Endothelial cell of umbilical vein (primary cell): ENCODE measurements around the gene DAND5. TPM values are rescaled to one million over a fixed set of nuclear protein-coding genes. Genes with fewer than 3 reads are reported as not detected.

ENCODE experiments used
- BruUV-seq: library from RNA; stranded (reverse); fragments of 400-500 nt; replicated peaks from 2 replicates; lab custom pipeline; 2021; lab: Mats Ljungman, UMichigan
- CTCF ChIA-PET: fragments of 300-600, 350-600 bp; sonication (Branson Sonifier 250); formaldehyde crosslinking; loops from one replicate; lab custom pipeline; 2021; ENCODE audit warnings: antibody characterized with exemption, inconsistent platforms; lab: Charles Lee
- POLR2A ChIA-PET: fragments of 300-600, 350-600 bp; sonication (Branson Sonifier 250); formaldehyde crosslinking; loops from one replicate; lab custom pipeline; 2021; ENCODE audit warnings: antibody characterized with exemption, inconsistent platforms; lab: Charles Lee
- DNase-seq: peaks from one replicate; pipeline ENCODE4 v3.0.0-alpha.2; 2011; ENCODE audit warnings: low read depth, low spot score
- FAIRE-seq: peaks from 2 replicates; lab custom pipeline; 2011; peaks lifted over from hg19 to GRCh38; lab: Jason Lieb, UNC
- H2AFZ ChIP-seq: 2 replicates; pipeline ENCODE4 v1.6.0; 2012; ENCODE audit warnings: low read depth, low read length, control low read depth, inconsistent platforms
- H3K27ac ChIP-seq: 2 replicates; pipeline ENCODE4 v1.5.1; 2011; ENCODE audit warnings: low read depth, mild to moderate bottlenecking, control low read depth, low read length, moderate library complexity; ENCODE audit not compliant: insufficient read depth
- H3K27me3 ChIP-seq, 2 experiments: 2 replicates each; pipeline versions ENCODE4 v1.6.0 to v1.6.1; 2011; ENCODE audit warnings: low read length in 2 of 2, mixed read lengths in 1 of 2; ENCODE audit not compliant: control insufficient read depth in 2 of 2, insufficient read depth in 2 of 2
- H3K36me3 ChIP-seq, 2 experiments: 2 replicates in 1 of 2; 3 replicates in 1 of 2; pipeline ENCODE4 v1.5.1; 2011; ENCODE audit warnings: low read length in 2 of 2, mild to moderate bottlenecking in 1 of 2, moderate library complexity in 1 of 2; ENCODE audit not compliant: control insufficient read depth in 2 of 2, insufficient read depth in 2 of 2; ENCODE audit errors: extremely low read depth in 1 of 2
- H3K4me1 ChIP-seq: 3 replicates; pipeline ENCODE4 v1.5.1; 2011; ENCODE audit warnings: mild to moderate bottlenecking, low read length; ENCODE audit not compliant: control insufficient read depth, insufficient read depth; ENCODE audit errors: extremely low read depth
- H3K4me2 ChIP-seq: 2 replicates; pipeline ENCODE4 v1.6.1; 2011; ENCODE audit warnings: low read length, control low read depth, mixed read lengths; ENCODE audit not compliant: insufficient read depth
- H3K4me3 ChIP-seq, 3 experiments: fragments of 200-600 bp in 1 of 3; sonication (generic), shearing (Covaris generic) in 1 of 3; replicated peaks in 1 of 3; 2 replicates each; pipeline ENCODE4 v1.5.1; 2011 to 2016; ENCODE audit warnings: control low read depth in 3 of 3, low read length in 3 of 3, mild to moderate bottlenecking in 2 of 3, inconsistent platforms in 1 of 3, low read depth in 1 of 3, moderate library complexity in 1 of 3; ENCODE audit not compliant: insufficient read depth in 1 of 3
- H3K79me2 ChIP-seq: 2 replicates; pipeline ENCODE4 v1.6.0; 2012; ENCODE audit warnings: low read length, inconsistent platforms; ENCODE audit not compliant: control insufficient read depth, insufficient read depth
- H3K9ac ChIP-seq: replicated peaks from 2 replicates; pipeline ENCODE3; 2011; ENCODE audit warnings: low read length, control low read depth; ENCODE audit not compliant: insufficient read depth; ENCODE audit errors: extremely low read depth
- H3K9me1 ChIP-seq: replicated peaks from 3 replicates; pipeline ENCODE4 v1.6.0; 2011; ENCODE audit warnings: mild to moderate bottlenecking, low read length; ENCODE audit not compliant: control insufficient read depth, insufficient read depth; ENCODE audit errors: extremely low read depth
- H3K9me3 ChIP-seq: replicated peaks from 2 replicates; pipeline ENCODE4 v1.5.1; 2012; ENCODE audit warnings: low read length, inconsistent platforms; ENCODE audit not compliant: control insufficient read depth, insufficient read depth
- H4K20me1 ChIP-seq: replicated peaks from 2 replicates; pipeline ENCODE3; 2011; ENCODE audit warnings: mild to moderate bottlenecking, low read length; ENCODE audit not compliant: control insufficient read depth, insufficient read depth; ENCODE audit errors: extremely low read depth
- FOS ChIP-seq: IDR thresholded peaks from 2 replicates; pipeline ENCODE4 v1.6.1; 2011; ENCODE audit warnings: mild to moderate bottlenecking, low read length, moderate library complexity, borderline replicate concordance; ENCODE audit not compliant: insufficient read depth
- JUN ChIP-seq: IDR thresholded peaks from 2 replicates; pipeline ENCODE4 v1.6.1; 2011; ENCODE audit warnings: borderline replicate concordance, low read depth; ENCODE audit not compliant: insufficient read length, insufficient read depth
- MYC ChIP-seq: IDR thresholded peaks from one replicate; pipeline ENCODE4 v1.6.1; 2011; ENCODE audit warnings: mild to moderate bottlenecking, low read depth, low read length
- POLR2A ChIP-seq: IDR thresholded peaks from 2 replicates; pipeline ENCODE4 v1.6.1; 2012; ENCODE audit warnings: low read depth, mild to moderate bottlenecking, control low read depth, low read length
- POLR2AphosphoS5 ChIP-seq: IDR thresholded peaks from 2 replicates; pipeline ENCODE4 v1.6.1; 2012; ENCODE audit warnings: low read depth, mild to moderate bottlenecking, control low read depth, low read length, moderate library complexity; ENCODE audit not compliant: insufficient read depth
- dilution Hi-C: fragments of 300-500 bp; cut with MboI; formaldehyde crosslinking; loops from one replicate; pipeline ENCODE4 v1.15.0; 2019; ENCODE audit warnings: low sequenced_read_pairs; ENCODE audit not compliant: extremely low pct_ligation_motif_present
- intact Hi-C: fragments of 100-400 bp; cut with micrococcal nuclease; formaldehyde crosslinking; loops from one replicate; pipeline ENCODE4 v1.10.0; 2022
- polyA plus RNA-seq, 4 experiments: library from polyadenylated mRNA; depleted of rRNA in 3 of 4; stranded (reverse) in 3 of 4; unstranded in 1 of 4; fragments of >200 nt; gene quantifications; 2 replicates each; pipeline versions ENCODE4 v1.2.1 to v1.2.3, GENCODE V29; 2011 to 2012; ENCODE audit warnings: missing spikeins in 1 of 4
- total RNA-seq: library from RNA; stranded (reverse); gene quantifications from 2 replicates; pipeline ENCODE4 v1.2.3, GENCODE V29; 2021

Gene DAND5
- total and polyA plus RNA-seq, 2 donors (not counting 3 experiments of a cell fraction or from before 2014, with no cell fraction given) = 0.06 to 0.20 TPM

GRCh38 chr19:12946731-12947496, 22.5 kb upstream of the DAND5 start:
- ChIA-PET CTCF (interaction anchor here (0.6 to 1.0 kb wide), 2 partner anchors 19 to 84 kb away, joined by 3 to 12 read pairs; no protein-coding TSS in a partner anchor), POLR2A (interaction anchor here (0.7 to 1.0 kb wide), 2 partner anchors 7 to 9 kb away, joined by 5 read pairs; partner anchors contain the start of gene GADD45GIP1)
- intact Hi-C loops = loop anchor here (1.0 kb wide), 1 partner anchor 9 kb away; the partner anchor contains the start of gene CALR
- TF ChIP-seq POLR2AphosphoS5 (no peak), POLR2A (peak; percentile 27)
- dilution Hi-C loops = no loop called here
- H3K4me2 ChIP-seq = peak overlapping the region; percentile 99
- no peak overlapping the region for H2AFZ ChIP-seq
- peak overlapping the region; percentile 90 for H3K9ac ChIP-seq
- peaks cover 38% of the 10 kb centered on the region for H3K79me2 ChIP-seq
- no TSS peak for BruUV-seq
- H4K20me1 ChIP-seq = no peaks in the 10 kb centered on the region
- DNase-seq (no peak), FAIRE-seq (no peak)
- peak overlapping the region; percentile 72 to 92 (median 72) for H3K4me3 ChIP-seq
- H3K4me1 ChIP-seq = peaks cover 12% of the 10 kb centered on the region
- no peaks in the 10 kb centered on the region for H3K9me1 ChIP-seq
- H3K27me3 ChIP-seq = no peaks in the 10 kb centered on the region
- peak overlapping the region; percentile 76 for H3K27ac ChIP-seq
- peaks cover 18 to 56% of the 10 kb centered on the region in 2 experiments for H3K36me3 ChIP-seq
- H3K9me3 ChIP-seq = no peaks in the 10 kb centered on the region

- CTCF ChIA-PET = interaction anchor here (0.9 kb wide), 1 partner anchor 18 kb away, joined by 4 read pairs; no protein-coding TSS in a partner anchor
- peaks cover 20% of the 10 kb centered on the region for H3K4me1 ChIP-seq
- H4K20me1 ChIP-seq = no peaks in the 10 kb centered on the region
- H3K4me3 ChIP-seq = no peak overlapping the region
- no peak overlapping the region for H3K27ac ChIP-seq
- BruUV-seq = no TSS peak
- TF ChIP-seq JUN (no peak), FOS (no peak), MYC (no peak)
- peaks cover 35% of the 10 kb centered on the region for H3K79me2 ChIP-seq
- H3K9ac ChIP-seq = no peak overlapping the region
- H3K9me1 ChIP-seq = no peaks in the 10 kb centered on the region
- DNase-seq = no peak
- H3K27me3 ChIP-seq = no peaks in the 10 kb centered on the region
- no peak overlapping the region for H3K4me2 ChIP-seq
- no peak for FAIRE-seq
- H2AFZ ChIP-seq = no peak overlapping the region
- dilution Hi-C loops = no loop called here
- intact Hi-C loops = no loop called here
- POLR2A ChIA-PET = no interaction called here
- no peaks in the 10 kb centered on the region for H3K9me3 ChIP-seq
- peaks cover 18 to 49% of the 10 kb centered on the region in 2 experiments for H3K36me3 ChIP-seq
These were observed 21.4 kb upstream of the DAND5 start for GRCh38 chr19:12947702-12948611.
